OCI-LY7 (cell line): Measurements from ENCODE around the gene ODC1. TPM values are rescaled to one million over a fixed set of nuclear protein-coding genes. Genes with fewer than 3 reads are reported as not detected.
A peak's percentile ranks its signal among the peaks of the same experiment; 100 is the strongest.

Source experiments
- BruUV-seq: library from RNA; stranded (reverse); fragments of 400-500 nt; replicated peaks from 2 replicates; lab custom pipeline; 2021; lab: Mats Ljungman, UMichigan
- CTCF ChIA-PET: fragments of 300-600 bp; sonication (Branson Sonifier 250); formaldehyde crosslinking; loops from one replicate; lab custom pipeline; 2022; ENCODE audit warnings: antibody characterized with exemption; ENCODE audit not compliant: unreplicated experiment; lab: Charles Lee
- POLR2A ChIA-PET: fragments of 300-600 bp; sonication (Branson Sonifier 250); formaldehyde crosslinking; loops from one replicate; lab custom pipeline; 2022; ENCODE audit warnings: antibody characterized with exemption; lab: Charles Lee
- DNase-seq: peaks from one replicate; pipeline ENCODE4 v3.0.0-alpha.2; 2015; ENCODE audit warnings: low spot score
- H2AFZ ChIP-seq: fragments of 200-600 bp; sonication (generic), shearing (Covaris generic); 2 replicates; pipeline ENCODE4 v1.6.1; 2014; ENCODE audit warnings: mild to moderate bottlenecking, antibody characterized with exemption, low read length, moderate library complexity
- H3K27ac ChIP-seq: fragments of 200-600 bp; sonication (generic); 2 replicates; pipeline ENCODE4 v1.5.1; 2014; ENCODE audit warnings: mixed run types, low read depth, mild to moderate bottlenecking, moderate library complexity, low read length, inconsistent platforms; ENCODE audit not compliant: poor library complexity, severe bottlenecking
- H3K36me3 ChIP-seq: fragments of 200-600 bp; sonication (generic); 2 replicates; pipeline ENCODE4 v1.6.1; 2014; ENCODE audit warnings: mild to moderate bottlenecking, antibody characterized with exemption, low read length, moderate library complexity, mixed read lengths; ENCODE audit not compliant: insufficient read depth
- H3K4me1 ChIP-seq: fragments of 200-600 bp; sonication (generic); 2 replicates; pipeline ENCODE4 v1.5.1; 2014; ENCODE audit warnings: mild to moderate bottlenecking, low read length; ENCODE audit not compliant: insufficient read depth, poor library complexity, severe bottlenecking
- H3K4me2 ChIP-seq: fragments of 200-600 bp; sonication (generic); 2 replicates; pipeline ENCODE4 v1.6.1; 2014; ENCODE audit warnings: mild to moderate bottlenecking, low read length
- H3K4me3 ChIP-seq: fragments of 200-600 bp; sonication (generic); 2 replicates; pipeline ENCODE4 v1.5.1; 2014; ENCODE audit warnings: mild to moderate bottlenecking, low read depth, low read length; ENCODE audit not compliant: poor library complexity, severe bottlenecking
- H3K79me2 ChIP-seq: fragments of 200-600 bp; sonication (generic); 2 replicates; pipeline ENCODE4 v1.6.1; 2016; ENCODE audit warnings: low read depth, mild to moderate bottlenecking, low read length, moderate library complexity, mixed read lengths; ENCODE audit not compliant: insufficient read depth
- H3K9me2 ChIP-seq: fragments of 200-600 bp; sonication (generic); 2 replicates; pipeline ENCODE4 v1.6.1; 2016; ENCODE audit warnings: mild to moderate bottlenecking, low read length, mixed read lengths; ENCODE audit not compliant: insufficient read depth
- H3K9me3 ChIP-seq: fragments of 200-600 bp; sonication (generic); 2 replicates; pipeline ENCODE4 v1.6.1; 2014; ENCODE audit warnings: mild to moderate bottlenecking, mixed run types, low read length, mixed read lengths
- H4K20me1 ChIP-seq: fragments of 200-600 bp; sonication (generic); 2 replicates; pipeline ENCODE4 v1.6.1; 2014; ENCODE audit warnings: mild to moderate bottlenecking, antibody characterized with exemption, low read length, moderate library complexity, mixed read lengths; ENCODE audit not compliant: insufficient read depth
- CTCF ChIP-seq: fragments of 200-600 bp; sonication (generic); conservative IDR thresholded peaks from 2 replicates; pipeline ENCODE4 v1.5.1; 2014; ENCODE audit warnings: mild to moderate bottlenecking, antibody characterized with exemption, low read length, moderate library complexity, mixed read lengths
- EZH2phosphoT487 ChIP-seq: fragments of 200-600 bp; sonication (generic); IDR thresholded peaks from 2 replicates; pipeline ENCODE4 v1.6.1; 2018; ENCODE audit warnings: low read depth, borderline replicate concordance, mild to moderate bottlenecking, mixed run types, antibody characterized with exemption, low read length, moderate library complexity, mixed read lengths
- intact Hi-C: fragments of 100-400 bp; cut with micrococcal nuclease; formaldehyde crosslinking; loops from one replicate; pipeline ENCODE4 v1.10.0; 2022; ENCODE audit not compliant: unreplicated experiment
- total RNA-seq, 2 experiments: library from RNA; depleted of rRNA in 1 of 2; stranded (reverse); fragments of >200 nt in 1 of 2; shearing (Covaris generic) in 1 of 2; gene quantifications; 2 replicates each; pipeline ENCODE4 v1.2.3, GENCODE V29; 2014 to 2022

ODC1 gene
- total RNA-seq, 2 experiments from 2014 or later: 256 to 273 TPM

- Histone ChIP-seq H3K9me3 (no peaks in the 10 kb centered on the region), H3K4me1 (peaks cover 5% of the 10 kb centered on the region), H3K4me3 (no peak overlapping the region), H2AFZ (no peak overlapping the region), H4K20me1 (peaks cover 2% of the 10 kb centered on the region; the same call in 1 of the 2 replicates), H3K9me2 (no peaks in the 10 kb centered on the region), H3K27ac (no peak overlapping the region), H3K4me2 (0 out of 2 replicates have a peak overlapping the region, but pooled peaks have one; percentile 20), H3K36me3 (peaks cover 6% of the 10 kb centered on the region; the same call in 1 of the 2 replicates), H3K79me2 (no peaks in the 10 kb centered on the region)
- DNase-seq: no peak
- ChIA-PET POLR2A (interaction anchor here (1.2 to 1.7 kb wide), 2 partner anchors 12 to 168 kb away, joined by 4 to 5 read pairs; no protein-coding TSS in a partner anchor), CTCF (interaction anchor here (0.9 to 1.5 kb wide), 2 partner anchors 12 to 168 kb away, joined by 3 to 5 read pairs; no protein-coding TSS in a partner anchor)
- BruUV-seq: no TSS peak
- intact Hi-C loops: no loop called here
- TF ChIP-seq EZH2phosphoT487: no peak
- no peak for TF ChIP-seq CTCF
Observed at GRCh38 chr2:10433264-10433946, 14.7 kb downstream of the ODC1 start.

GRCh38 chr2:10432311-10433181, 15.6 kb downstream of the ODC1 start:
- Histone ChIP-seq H4K20me1 (no peaks in the 10 kb centered on the region), H3K4me1 (peaks cover 5% of the 10 kb centered on the region), H3K9me2 (no peaks in the 10 kb centered on the region), H3K36me3 (no peaks in the 10 kb centered on the region), H3K4me2 (peak overlapping the region; percentile 64), H3K9me3 (no peaks in the 10 kb centered on the region), H3K27ac (no peak overlapping the region), H2AFZ (0 out of 2 replicates have a peak overlapping the region, but pooled peaks have one; percentile 12), H3K4me3 (peak overlapping the region; percentile 57), H3K79me2 (no peaks in the 10 kb centered on the region)
- TF ChIP-seq CTCF: no peak
- TF ChIP-seq EZH2phosphoT487: no peak
- CTCF ChIA-PET: interaction anchor here (1.5 kb wide), 1 partner anchor 167 kb away, joined by 5 read pairs; no protein-coding TSS in a partner anchor
- POLR2A ChIA-PET: interaction anchor here (1.2 to 1.7 kb wide), 2 partner anchors 13 to 167 kb away, joined by 4 to 5 read pairs; no protein-coding TSS in a partner anchor
- intact Hi-C loops: no loop called here
- no peak for DNase-seq
- BruUV-seq: no TSS peak
